ENCODE measurements around the gene NCOA3.
A peak's percentile ranks its signal among the peaks of the same experiment; 100 is the strongest.

Gene NCOA3

DNA sequence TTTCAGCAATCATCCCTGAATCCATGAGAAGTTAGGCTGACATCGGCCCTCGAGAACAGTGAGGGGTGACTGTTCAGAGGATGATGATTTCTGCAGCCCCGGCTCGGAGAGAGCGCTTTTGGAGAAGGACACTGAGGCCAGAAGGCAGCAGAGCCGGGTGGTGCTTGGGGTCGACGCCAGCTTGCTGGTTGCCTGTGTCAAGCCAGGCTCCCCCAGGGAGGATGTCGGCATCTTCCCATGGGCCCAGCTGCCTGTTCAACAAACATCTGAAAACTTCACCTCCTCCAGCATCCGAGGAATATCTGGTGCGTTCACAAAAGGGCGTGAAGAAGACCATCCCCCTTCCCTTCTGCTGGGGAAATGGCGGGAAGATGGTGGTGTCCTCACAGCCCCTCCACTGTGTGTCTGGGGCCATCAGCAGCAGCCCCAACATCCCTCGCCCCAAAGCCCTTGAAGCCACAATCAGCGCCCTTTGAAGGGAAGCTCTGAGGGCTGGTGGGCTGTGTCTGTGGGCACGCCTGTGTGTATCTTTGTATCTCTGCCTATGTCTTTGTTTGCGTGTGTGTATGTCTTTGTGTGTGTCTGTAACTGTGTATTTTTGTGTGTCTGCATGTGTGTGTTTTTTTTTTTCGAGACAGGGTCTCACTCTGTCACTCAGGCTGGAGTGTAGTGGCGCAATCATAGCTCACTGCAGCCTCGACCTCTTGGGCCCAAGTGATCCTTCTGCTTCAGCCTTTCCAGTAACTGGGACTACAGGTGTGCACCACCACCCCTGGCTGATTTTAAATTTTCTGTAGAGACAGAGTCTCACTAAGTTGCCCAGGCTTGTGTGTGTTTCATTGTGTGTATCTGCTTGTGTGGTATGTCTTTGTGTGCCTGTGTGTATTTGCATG lies 185.7 kb downstream of the NCOA3 start:
- DNase-seq, result no peak

DNA sequence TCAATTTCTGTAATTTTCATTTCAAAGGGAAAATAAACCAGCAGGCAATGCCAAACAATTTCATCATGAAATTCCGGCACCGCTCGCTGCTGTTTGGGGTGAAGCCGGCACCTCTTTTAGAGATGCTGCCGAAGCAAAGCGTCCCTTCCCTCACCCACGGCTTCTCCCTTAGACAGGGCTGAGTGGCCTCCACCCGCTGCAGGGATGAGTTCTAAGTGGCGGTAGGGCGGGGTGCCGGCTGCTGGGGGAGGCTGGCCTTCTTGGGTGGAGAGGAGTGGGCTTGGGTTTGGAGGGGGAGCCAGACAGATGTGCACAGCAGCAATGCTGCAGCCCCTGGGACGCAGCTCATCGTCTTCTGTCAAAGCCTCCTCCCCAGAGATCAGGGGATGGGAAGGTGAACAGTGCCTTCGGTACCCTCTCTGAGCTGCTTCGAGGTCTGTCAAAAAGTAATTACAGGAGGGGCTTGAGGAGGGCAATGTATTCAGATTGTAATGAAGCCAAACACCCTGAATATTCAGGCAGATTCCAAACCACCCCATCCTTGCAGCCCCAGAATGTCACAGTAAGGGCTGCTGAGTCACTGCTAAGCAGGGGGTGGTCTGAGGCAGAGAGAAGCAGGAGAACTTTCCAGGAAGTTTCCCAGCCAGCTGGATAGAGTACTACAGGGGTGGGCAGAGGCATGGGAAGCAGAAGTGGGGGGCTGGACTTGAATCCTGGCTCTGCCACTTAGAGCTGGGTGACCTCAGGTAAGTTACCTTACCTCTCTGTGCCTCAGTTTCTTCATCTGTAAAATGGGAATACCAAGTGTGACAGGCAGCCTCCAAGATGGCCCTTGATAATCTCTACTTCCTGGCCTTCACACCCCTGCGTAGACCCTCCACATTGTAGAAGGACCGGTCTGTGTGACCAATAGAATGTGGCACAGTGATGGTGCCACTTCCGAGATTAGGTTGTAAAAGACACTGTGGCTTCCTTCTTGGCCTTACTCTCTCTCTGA lies 187.0 kb downstream of the NCOA3 start:
- DNase-seq, result no peak

DNA sequence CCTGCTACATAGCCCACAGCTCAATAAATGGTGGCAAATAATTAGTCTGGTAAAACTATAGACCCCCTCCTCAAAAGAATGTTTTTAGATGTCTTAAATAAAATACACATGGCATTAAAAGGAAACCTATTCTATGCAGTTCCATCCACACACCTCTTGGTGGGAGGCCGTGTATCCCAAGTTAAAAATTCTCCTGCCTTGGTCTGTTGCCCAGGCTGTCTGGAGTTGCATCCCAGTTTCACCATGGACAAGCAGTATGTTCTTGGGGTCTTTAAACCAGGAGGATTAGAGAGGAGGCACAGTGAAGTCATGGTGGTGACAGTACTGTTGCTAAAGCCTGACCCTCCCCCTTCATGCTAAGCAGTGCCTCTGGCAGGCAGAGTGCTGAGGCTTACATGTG lies 188.0 kb downstream of the NCOA3 start:
- DNase-seq, result no peak

DNA sequence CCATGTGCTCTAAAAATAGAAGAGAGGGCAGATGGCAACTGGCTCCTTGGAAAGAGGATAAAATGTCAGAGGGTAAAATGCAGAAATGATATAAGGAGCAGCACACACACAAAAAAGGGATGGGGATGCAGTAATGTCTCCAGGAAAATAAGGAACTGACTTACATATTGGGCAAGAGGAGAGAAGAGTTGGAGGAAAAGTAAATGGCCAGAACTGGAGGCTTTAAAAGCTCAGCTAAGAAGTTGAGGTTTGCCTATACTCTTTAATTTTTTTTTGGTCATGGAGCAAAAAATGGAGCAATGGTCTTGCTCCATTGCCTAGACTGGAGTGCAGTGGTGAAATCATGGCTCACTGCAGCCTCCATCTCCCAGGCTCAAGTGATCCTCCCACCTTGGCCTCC lies 189.9 kb downstream of the NCOA3 start:
- DNase-seq, result no peak

DNA sequence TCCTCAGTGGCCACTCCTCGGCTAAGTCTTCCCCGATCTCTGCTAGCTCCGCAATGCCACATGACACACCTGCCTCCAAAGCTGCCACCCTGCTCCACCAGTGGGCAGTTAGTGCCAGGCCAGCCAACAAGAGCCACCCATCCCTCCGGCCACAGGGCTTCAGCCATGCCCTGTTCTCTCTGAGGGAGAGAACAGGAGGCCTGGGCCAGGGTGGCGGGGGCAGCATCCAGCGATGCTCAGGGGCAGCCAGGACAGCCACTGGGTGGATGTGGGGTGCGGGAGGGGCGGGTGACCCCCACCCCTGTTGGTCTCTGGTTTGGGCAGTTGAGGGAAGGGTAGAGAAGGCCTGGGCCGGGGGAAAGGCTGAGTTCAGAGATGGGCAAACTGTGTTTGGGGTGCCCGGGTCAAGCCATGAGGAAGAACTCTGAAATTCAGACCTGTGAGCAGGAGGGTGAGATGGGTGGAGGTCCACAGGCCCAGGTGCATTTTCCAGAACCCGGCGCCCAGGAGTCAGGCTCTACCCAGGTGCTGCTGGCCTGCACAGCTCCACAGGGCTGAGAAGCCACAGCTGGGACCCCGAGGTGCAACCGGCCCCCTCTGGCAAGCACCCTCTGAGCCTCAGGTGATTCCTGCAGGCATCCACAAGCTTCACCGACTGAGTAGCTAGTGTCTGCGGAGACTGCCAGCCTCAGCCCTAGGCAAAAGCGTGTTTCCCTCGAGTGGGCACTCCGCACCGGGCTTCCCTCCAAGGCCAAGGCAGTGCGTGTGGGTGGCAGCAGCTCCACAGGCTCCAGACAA lies 192.5 kb downstream of the NCOA3 start:
- no peak for DNase-seq

DNA sequence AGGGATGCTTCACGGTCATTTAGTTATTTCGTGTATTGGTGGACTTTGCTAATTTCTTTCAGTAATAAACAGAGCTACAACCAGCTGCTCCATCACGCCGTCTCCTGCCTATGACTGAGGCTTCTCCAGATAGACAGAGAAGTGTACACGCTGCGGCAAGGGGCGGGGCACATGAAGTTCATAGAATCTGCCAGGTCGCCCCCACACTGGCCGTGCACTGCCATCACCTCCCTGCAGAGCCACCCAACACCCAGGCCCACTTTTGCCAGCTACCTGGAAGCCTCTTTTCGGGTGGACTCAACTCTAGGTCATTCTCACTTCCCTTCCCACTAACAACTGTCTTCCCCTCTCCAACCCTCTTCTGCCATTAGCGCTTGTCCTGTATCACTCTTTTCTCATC lies 195.2 kb downstream of the NCOA3 start:
- DNase-seq, result no peak

DNA sequence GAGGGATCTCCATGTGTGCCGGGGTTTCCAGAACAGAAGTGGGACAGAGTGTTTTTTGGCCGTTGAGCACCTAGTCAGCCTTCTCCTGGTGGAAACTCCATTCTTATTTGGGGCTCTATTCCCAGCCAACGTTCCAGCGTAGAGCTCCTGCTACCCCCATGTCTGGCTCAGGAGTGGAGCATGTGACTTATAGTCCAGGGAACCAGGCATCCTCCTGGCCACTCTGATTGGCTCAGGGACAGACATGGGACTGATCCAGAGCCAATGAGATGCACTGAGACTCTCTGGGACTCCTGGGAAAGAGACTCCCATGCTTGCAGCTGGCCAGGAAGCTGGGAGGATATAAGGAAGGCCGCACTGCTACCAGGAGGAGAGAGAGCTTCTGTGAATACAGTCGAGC lies 196.5 kb downstream of the NCOA3 start:
- no peak for DNase-seq

DNA sequence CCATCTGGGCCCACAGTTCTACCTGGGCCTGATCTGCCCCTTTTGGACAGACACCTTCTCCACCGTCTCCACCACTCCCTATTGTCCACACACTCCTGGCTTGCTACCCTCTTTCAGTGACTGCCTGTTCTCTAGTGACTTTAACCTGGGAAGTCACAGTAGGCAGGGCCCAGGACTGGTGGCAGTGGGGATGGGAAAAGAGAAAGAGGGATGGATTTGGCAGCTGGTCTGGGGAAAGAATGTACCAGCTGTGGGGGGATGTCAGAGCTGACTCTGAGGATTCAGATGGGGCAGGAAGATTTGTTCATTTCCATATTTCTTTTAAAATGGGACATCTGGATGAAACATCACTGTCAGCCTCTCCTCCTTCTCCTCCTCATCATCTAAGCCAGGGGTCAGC lies 198.1 kb downstream of the NCOA3 start:
- DNase-seq, result no peak

DNA sequence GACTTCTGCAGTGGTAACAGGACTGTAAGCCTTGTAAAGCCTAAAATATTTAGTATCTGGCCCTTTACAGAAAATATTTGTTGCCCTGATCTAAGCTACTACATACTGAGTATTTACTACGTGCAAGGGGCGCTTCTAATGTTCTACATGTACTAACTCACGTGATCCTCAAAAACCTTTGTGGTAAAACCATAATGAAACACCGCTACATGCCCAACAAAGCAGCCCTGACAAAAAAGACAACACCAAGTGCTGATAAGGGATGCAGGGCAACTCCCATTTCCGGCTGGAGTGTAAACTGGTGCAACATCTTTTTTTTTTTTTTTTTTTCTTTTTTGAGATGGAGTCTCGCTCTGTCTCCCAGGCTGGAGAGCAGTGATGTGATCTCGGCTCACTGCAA lies 198.6 kb downstream of the NCOA3 start:
- DNase-seq, result no peak

DNA sequence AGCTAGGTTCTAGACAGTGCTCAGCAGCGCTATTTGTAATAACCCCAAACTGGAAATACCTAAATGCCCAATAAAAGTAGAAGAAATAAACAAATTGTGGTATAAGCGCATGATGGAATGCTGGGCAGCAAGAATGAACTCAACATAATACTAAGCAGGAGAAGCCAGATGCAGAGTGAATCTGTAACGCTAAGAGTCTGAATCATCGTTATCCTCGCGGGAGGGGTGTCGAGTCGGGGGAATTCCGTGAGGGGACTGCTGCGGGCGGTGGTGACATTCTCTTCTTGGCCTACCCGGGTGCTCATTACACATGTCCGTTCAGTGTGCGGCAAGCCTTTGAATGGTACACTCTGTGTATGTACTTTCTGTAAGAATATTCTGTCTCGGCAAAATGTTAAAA lies 199.9 kb downstream of the NCOA3 start:
- no peak for DNase-seq

DNA sequence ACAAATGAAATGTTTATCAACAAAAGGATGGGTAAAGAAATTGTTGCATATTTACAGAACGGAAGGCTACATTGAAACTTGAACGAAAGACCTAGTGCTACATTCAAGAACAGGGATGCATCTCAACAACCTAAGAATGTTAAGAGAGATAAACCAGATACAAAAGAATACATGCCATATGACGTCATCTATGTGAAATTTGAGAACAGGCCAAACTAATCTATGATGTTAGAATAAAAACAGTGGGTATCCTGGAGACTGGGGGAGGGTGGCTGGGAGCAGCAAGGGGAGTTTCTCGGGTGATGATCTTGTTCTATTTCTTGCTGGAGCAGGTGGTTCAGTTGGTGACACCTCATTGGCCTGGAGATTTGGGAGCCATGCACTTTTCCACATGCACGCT lies 202.1 kb downstream of the NCOA3 start:
- DNase-seq, result no peak

DNA sequence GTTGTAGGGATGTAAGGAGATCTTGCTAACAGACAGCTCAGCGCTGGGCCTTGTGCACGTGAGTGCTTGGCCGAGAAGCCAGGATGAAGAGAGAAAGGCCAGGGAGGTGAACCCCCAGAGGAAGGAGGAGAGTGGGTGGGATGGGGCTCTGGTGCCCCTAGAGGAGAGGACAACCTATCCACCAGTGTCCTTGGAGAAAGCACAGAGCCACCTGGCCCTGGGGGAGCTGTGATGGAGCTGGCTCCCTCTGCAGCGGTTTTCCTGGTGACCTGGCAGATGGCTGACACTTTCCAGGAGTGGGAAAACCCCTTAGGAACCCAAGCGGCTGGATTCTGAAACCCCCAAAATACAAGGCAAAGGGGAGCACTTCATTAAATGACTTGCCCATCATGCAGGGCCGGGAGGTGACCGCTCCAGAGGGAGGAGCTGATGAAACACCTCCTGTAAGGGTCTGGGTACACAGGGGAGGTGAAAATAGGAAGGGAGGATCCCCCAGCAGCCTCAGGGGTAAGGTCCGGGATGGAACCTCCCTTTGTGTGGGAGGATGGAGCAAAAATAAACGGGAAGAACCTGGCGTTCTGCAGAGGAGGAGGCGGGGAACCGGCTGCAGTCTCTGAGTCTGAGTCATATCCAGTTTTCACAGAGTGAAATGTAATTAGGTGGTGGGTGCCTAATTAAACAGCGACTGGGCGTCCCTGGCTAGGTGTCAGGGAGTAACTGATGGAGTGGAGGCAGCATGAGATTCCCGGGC lies 203.2 kb downstream of the NCOA3 start:
- DNase-seq, result peak in 1 of 2 experiments; percentile 10

DNA sequence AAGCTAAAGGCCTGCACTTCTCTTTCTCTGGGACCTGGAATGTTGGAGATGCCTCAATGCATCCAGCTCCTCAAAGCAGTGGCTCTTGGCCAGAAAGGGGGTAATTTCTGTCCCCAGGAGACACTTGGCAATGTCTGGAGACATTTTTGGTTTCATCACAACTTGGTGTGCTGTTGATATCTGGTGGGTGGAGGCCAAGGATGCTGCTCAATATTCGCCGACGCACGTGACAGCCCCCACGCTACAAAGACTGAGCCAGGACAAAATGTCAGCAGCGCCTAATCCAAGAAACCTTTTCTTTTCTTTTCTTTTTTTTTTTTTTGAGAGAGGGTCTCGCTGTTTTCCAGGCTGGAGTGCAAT lies 203.8 kb downstream of the NCOA3 start:
- DNase-seq, result peak in 1 of 2 experiments; percentile 46

DNA sequence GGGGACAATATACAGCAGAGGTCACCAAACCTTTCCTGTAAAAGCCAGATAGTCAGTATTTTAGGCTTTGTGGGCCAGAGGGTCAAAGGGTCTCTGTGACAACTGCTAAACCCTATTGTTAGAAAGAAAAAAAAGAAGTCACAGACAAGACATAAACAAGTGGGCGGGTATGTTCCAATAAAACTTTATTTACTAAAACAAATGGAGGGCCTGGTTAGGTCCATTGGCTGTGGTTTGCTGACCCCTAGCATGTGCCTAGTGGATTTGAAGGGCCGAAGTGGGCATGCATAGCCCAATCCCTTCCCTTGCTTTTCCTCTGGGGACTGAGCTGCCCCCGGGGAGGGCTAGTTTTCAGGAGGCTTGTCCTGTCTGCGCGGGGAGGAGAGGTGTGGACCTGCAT lies 204.7 kb downstream of the NCOA3 start:
- DNase-seq, result no peak
